Panc1 (cell line): ENCODE results near the gene PCSK5. TPM values are rescaled to one million over a fixed set of nuclear protein-coding genes. Genes with fewer than 3 reads are reported as not detected.

Source experiments
- ATAC-seq: fragments of 200-7000 bp; cut with Tn5 transposase; 2 replicates; pipeline ENCODE4 v1.9.1; 2020; ENCODE audit warnings: mild to moderate bottlenecking, moderate library complexity
- BruUV-seq: library from RNA; stranded (reverse); fragments of 400-500 nt; replicated peaks from 2 replicates; lab custom pipeline; 2021; lab: Mats Ljungman, UMichigan
- CTCF ChIA-PET: fragments of 300-600 bp; sonication (Branson Sonifier 250); formaldehyde crosslinking; loops from one replicate; lab custom pipeline; 2022; ENCODE audit warnings: antibody characterized with exemption; lab: Charles Lee
- POLR2A ChIA-PET: fragments of 300-600 bp; sonication (Branson Sonifier 250); formaldehyde crosslinking; loops from one replicate; lab custom pipeline; 2022; ENCODE audit warnings: antibody characterized with exemption; lab: Charles Lee
- DNase-seq: peaks from one replicate; pipeline ENCODE4 v3.0.0-alpha.2; 2010; ENCODE audit warnings: low read depth, low spot score
- H3K27ac ChIP-seq: 2 replicates; pipeline ENCODE4 v1.5.1; 2011; ENCODE audit warnings: mild to moderate bottlenecking, low read length, inconsistent platforms
- H3K27me3 ChIP-seq: fragments of 200-500 bp; sonication (Bioruptor generic); 2 replicates; pipeline ENCODE4 v1.6.0; 2014; ENCODE audit warnings: low read length, inconsistent platforms; ENCODE audit not compliant: control insufficient read depth, insufficient read depth
- H3K36me3 ChIP-seq: fragments of 200-500 bp; sonication (Bioruptor generic); 2 replicates; pipeline ENCODE4 v1.5.1; 2014; ENCODE audit warnings: inconsistent platforms, mild to moderate bottlenecking, low read length, moderate library complexity; ENCODE audit not compliant: control insufficient read depth, insufficient read depth
- H3K4me1 ChIP-seq: 2 replicates; pipeline ENCODE4 v1.5.1; 2011; ENCODE audit warnings: inconsistent platforms, mild to moderate bottlenecking, low read length, moderate library complexity; ENCODE audit not compliant: control insufficient read depth, insufficient read depth
- H3K4me3 ChIP-seq, 2 experiments: 2 replicates each; pipeline ENCODE4 v1.5.1; 2011 to 2012; ENCODE audit warnings: low read depth in 2 of 2, low read length in 2 of 2, mild to moderate bottlenecking in 2 of 2, inconsistent platforms in 1 of 2, moderate library complexity in 1 of 2
- H3K9me3 ChIP-seq: fragments of 200-500 bp; sonication (Bioruptor generic); 2 replicates; pipeline ENCODE4 v1.5.1; 2014; ENCODE audit warnings: low read depth, mild to moderate bottlenecking, inconsistent platforms, low read length, moderate library complexity; ENCODE audit not compliant: control insufficient read depth, insufficient read depth
- POLR2AphosphoS5 ChIP-seq: IDR thresholded peaks from 2 replicates; pipeline ENCODE4 v1.6.1; 2012; ENCODE audit warnings: mild to moderate bottlenecking, low read depth, low read length, moderate library complexity
- SIN3A ChIP-seq: IDR thresholded peaks from 2 replicates; pipeline ENCODE4 v1.6.1; 2012; ENCODE audit warnings: low read depth, mild to moderate bottlenecking, low read length, moderate library complexity, borderline replicate concordance; ENCODE audit not compliant: insufficient read depth
- TCF7L2 ChIP-seq: IDR thresholded peaks from 2 replicates; pipeline ENCODE4 v1.6.1; 2011; ENCODE audit warnings: mild to moderate bottlenecking, low read depth, low read length, inconsistent platforms
- in situ Hi-C: cut with HindIII; loops from 2 replicates; pipeline ENCODE4 v1.10.0; 2016; ENCODE audit warnings: low sequenced_read_pairs, low pct_unique_long_range_greater_than_20kb
- intact Hi-C: fragments of 100-400 bp; cut with micrococcal nuclease; formaldehyde crosslinking; loops from one replicate; pipeline ENCODE4 v1.10.0; 2022; ENCODE audit not compliant: unreplicated experiment
- total RNA-seq: library from RNA; stranded (reverse); gene quantifications from one replicate; pipeline ENCODE4 v1.2.1, GENCODE V29; 2021; ENCODE audit not compliant: unreplicated experiment
- TF ChIP-seq, protein P1 (sequence below): fragments of 450-650 bp; IDR thresholded peaks from 2 replicates; pipeline ENCODE4 v1.5.1; 2017; ENCODE audit warnings: mild to moderate bottlenecking
- TF ChIP-seq, protein P2 (sequence below), 2 experiments: IDR thresholded peaks; 2 replicates each; pipeline ENCODE4 v1.6.1; 2011 to 2012; ENCODE audit warnings: low read depth in 2 of 2, control low read depth in 1 of 2, low read length in 1 of 2, mild to moderate bottlenecking in 1 of 2, moderate library complexity in 1 of 2; ENCODE audit not compliant: insufficient read depth in 1 of 2

Gene PCSK5
- total RNA-seq, 1 experiment from 2014 or later: 0.21 TPM

DNA sequence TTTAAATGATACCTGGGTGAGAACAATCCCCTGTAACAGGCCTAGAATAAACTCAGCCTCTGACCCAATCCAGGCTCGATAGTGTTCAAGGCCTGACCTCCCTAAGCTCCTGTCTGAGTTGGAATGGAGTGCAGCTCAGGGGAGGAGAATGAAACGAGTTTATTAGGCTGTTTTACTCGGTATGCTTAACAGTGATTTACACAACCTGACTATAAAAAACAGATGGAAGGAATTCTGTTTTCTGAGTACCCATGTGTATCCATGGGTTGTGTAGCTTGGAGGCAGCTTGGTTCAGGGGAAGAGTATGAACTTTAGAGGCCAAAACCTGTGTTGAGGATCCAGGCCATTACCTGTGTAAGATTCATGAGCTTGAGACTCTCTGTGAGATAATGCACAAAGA is 67.8 kb downstream of the PCSK5 start:
- Histone ChIP-seq H3K9me3 (no peaks in the 10 kb centered on the region), H3K4me3 (no peak overlapping the region), H3K36me3 (no peaks in the 10 kb centered on the region), H3K4me1 (no peaks in the 10 kb centered on the region), H3K27me3 (no peaks in the 10 kb centered on the region), H3K27ac (no peak overlapping the region)
- intact Hi-C loops: no loop called here
- POLR2A ChIA-PET: no interaction called here
- no TSS peak for BruUV-seq
- ATAC-seq: no peak
- no peak for TF ChIP-seq TCF7L2
- TF ChIP-seq SIN3A: no peak
- TF ChIP-seq, protein P1, sequence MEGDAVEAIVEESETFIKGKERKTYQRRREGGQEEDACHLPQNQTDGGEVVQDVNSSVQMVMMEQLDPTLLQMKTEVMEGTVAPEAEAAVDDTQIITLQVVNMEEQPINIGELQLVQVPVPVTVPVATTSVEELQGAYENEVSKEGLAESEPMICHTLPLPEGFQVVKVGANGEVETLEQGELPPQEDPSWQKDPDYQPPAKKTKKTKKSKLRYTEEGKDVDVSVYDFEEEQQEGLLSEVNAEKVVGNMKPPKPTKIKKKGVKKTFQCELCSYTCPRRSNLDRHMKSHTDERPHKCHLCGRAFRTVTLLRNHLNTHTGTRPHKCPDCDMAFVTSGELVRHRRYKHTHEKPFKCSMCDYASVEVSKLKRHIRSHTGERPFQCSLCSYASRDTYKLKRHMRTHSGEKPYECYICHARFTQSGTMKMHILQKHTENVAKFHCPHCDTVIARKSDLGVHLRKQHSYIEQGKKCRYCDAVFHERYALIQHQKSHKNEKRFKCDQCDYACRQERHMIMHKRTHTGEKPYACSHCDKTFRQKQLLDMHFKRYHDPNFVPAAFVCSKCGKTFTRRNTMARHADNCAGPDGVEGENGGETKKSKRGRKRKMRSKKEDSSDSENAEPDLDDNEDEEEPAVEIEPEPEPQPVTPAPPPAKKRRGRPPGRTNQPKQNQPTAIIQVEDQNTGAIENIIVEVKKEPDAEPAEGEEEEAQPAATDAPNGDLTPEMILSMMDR: no peak
- TF ChIP-seq, protein P2, sequence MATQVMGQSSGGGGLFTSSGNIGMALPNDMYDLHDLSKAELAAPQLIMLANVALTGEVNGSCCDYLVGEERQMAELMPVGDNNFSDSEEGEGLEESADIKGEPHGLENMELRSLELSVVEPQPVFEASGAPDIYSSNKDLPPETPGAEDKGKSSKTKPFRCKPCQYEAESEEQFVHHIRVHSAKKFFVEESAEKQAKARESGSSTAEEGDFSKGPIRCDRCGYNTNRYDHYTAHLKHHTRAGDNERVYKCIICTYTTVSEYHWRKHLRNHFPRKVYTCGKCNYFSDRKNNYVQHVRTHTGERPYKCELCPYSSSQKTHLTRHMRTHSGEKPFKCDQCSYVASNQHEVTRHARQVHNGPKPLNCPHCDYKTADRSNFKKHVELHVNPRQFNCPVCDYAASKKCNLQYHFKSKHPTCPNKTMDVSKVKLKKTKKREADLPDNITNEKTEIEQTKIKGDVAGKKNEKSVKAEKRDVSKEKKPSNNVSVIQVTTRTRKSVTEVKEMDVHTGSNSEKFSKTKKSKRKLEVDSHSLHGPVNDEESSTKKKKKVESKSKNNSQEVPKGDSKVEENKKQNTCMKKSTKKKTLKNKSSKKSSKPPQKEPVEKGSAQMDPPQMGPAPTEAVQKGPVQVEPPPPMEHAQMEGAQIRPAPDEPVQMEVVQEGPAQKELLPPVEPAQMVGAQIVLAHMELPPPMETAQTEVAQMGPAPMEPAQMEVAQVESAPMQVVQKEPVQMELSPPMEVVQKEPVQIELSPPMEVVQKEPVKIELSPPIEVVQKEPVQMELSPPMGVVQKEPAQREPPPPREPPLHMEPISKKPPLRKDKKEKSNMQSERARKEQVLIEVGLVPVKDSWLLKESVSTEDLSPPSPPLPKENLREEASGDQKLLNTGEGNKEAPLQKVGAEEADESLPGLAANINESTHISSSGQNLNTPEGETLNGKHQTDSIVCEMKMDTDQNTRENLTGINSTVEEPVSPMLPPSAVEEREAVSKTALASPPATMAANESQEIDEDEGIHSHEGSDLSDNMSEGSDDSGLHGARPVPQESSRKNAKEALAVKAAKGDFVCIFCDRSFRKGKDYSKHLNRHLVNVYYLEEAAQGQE (IDR thresholded peaks at IDR 0.05; ENCODE audit: insufficient read depth in 1 of 2, low read depth in 2 of 2, low read length in 1 of 2): no peak
- no peak for TF ChIP-seq POLR2AphosphoS5
- DNase-seq: no peak
- CTCF ChIA-PET: no interaction called here
- in situ Hi-C loops: no loop called here

DNA sequence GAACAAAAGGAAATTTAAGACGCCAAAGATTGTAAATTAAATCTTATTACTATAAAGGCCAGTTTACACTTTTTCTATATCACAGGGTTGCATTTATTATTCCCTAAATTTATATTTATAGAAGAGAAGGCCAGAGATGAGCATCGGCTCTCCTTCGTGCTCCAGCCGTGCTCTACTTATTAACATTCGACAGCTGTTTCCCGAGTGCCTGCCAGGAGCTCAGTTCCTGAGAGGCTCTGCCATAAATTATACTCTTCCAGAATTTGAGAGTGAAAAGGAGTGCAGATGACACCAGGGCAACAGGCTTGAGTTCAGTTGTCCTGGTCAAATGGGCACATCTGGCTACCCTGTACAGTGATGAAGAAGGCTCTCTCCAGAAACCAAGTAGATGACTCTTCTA is 70.1 kb downstream of the PCSK5 start:
- intact Hi-C loops: no loop called here
- in situ Hi-C loops: no loop called here
- ChIA-PET POLR2A (no interaction called here), CTCF (no interaction called here)
- DNase-seq (no peak), ATAC-seq (no peak)
- Histone ChIP-seq H3K27ac (no peak overlapping the region), H3K36me3 (no peaks in the 10 kb centered on the region), H3K4me3 (no peak overlapping the region), H3K9me3 (no peaks in the 10 kb centered on the region), H3K27me3 (no peaks in the 10 kb centered on the region), H3K4me1 (no peaks in the 10 kb centered on the region)
- no TSS peak for BruUV-seq
- TF ChIP-seq, protein P1: no peak
- TF ChIP-seq SIN3A (no peak), POLR2AphosphoS5 (no peak), TCF7L2 (no peak)
- TF ChIP-seq, protein P2 (IDR thresholded peaks at IDR 0.05; ENCODE audit: insufficient read depth in 1 of 2, low read depth in 2 of 2, low read length in 1 of 2): no peak
